Activated CD4-positive, alpha-beta T cell treated with anti-CD3 and anti-CD28 coated beads for 1 hour (primary cell): ENCODE measurements around the gene KLF7.

Source experiments
- DNase-seq: peaks from one replicate; pipeline ENCODE4 v3.0.0-alpha.2; 2020

KLF7 gene

DNA sequence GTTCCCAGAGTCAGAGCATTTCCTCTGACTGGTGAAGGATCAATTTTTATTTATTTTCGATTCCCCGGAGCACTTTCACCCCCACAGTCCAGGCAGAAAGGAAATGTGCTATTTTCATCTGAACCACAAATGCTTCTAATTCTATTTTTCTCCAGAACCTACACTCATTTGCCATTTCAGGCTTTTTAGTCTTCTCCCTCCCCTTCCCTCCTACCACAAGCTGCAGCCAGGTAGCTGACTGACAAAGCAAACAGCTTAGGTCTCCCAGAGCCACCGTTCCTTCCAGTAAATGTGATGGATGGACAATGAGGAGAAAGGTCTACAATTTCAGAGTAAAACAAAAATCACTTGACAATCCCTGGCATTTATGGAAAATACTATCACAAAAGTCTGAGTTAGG, 76.9 kb downstream of the KLF7 start:
- DNase-seq, result no peak

DNA sequence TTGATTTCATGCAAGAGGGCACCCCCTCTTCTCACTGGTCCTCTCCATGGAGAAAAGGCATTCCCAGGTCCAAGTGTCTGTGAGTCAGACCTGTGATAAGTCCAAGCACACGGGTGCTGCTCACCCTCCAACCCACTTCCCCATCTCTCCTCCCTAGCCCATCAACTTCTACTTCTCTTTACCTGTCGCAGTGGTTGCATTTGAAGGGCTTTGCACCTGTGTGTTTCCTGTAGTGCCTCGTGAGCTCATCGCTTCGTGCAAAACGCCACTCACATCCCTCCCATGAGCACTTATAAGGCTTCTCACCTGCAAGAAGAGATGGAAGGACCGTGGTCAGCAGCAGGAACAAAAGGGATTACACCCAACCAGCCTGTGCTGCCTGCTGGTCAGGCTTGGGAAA, 77.5 kb downstream of the KLF7 start:
- DNase-seq, result no peak

DNA sequence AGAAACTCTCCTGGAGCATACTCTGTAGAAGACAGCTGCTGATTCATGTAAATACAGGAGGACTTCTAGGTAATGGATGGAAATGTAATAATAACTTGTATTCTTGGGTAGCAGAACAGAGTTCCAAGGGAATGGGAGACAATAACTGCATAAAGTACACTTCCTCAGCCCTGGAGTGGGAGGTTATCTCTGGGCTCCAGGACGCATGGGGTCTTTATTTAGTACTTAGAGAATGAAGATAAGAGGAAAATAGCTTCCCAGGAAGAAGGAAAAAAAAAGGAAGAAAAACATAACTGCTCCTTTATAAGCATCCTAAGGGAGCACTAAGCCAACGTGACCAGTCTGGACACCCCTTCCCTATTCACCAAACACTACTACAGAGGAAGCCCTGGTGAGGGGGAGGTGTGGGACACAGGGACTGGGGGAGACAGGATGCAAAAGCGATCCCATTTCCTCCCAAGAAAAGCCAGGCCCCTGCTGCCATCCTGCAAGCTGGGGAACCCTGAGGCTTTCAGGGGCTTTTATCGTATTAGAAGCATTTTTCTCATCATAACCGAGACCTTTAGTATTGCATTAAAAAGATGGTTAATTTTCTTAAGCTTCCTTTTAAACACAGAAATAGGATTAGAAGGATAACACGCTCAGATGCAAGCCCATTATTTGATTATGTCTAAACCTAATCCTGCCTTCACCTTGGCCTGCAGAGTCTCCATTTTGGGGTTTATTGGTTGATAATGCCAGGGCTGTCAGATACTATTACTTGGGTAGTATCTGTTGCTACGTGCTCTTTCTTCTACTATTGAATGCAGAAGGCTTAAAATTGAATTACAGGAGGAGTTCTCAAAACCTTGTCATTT, 78.5 kb downstream of the KLF7 start:
- no peak for DNase-seq

DNA sequence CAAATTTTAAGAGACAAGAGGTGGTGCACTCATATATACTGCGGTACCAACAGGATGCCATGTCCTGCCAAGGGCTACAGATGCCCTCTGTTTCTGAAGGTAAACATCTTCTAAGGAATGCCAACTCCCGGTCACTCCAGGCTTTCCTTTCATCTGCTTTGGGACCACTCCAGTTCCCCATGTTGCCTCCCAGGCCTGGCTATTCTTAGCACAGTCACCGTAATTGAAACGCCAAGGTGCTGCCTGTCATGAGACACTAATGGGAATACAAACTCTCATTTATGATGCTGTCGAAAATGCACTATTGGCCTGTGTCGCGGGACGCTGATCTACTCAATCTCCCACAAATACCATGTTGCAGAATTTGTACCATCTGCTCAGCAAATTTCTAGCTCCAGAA, 79.6 kb downstream of the KLF7 start:
- no peak for DNase-seq

DNA sequence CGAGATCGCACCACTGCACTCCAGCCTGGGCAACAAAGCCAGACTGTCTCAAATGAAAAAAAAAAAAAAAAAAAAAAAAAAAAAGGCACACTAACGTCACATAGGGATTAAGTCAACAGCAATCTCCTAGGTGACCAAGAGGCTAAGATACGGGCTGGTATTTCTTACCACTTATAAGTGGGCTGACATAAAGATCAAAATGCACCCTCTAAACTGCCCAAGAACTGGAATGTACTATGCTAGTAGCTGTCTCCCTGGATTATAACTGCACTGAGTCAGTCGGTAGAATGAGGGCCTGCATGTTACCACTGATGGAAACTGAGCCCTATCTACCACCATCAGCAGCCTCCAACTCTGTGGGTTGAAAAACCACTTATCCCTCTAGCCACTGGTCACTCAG, 80.6 kb downstream of the KLF7 start:
- DNase-seq, result no peak

DNA sequence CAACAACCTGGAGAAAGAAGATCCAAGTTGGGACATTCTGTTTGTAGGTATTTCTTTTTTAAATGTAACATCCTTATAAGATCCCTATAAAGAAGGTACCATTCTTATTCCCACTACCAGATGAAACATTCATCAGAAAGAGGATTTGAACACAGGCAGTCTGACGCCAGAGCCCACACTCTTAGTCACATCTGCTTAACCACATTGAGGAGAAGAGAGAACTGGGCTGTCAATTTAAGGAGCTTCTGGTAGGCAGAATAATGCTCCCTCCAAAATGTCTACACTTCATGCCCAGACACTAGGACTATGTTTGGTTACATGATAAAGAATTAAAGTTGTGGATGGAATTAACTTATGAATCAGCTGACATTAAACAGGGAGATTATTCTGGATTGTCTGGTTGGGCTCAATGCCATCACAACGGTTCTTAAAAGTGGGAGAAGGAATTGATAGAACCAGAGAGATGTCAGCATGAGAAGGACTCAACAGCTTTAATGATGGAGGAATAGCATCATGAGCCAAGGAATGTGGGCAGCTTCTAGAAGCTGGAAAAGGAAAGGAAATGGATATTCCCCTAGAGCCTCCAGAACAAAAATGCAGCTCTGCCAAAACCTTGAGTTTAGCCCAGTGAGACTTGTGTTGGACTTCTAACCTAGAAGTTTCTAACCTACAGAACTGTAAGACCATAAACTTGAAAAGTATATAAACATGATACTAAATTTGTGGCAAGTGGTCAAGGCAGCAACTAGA, 82.2 kb downstream of the KLF7 start:
- no peak for DNase-seq

DNA sequence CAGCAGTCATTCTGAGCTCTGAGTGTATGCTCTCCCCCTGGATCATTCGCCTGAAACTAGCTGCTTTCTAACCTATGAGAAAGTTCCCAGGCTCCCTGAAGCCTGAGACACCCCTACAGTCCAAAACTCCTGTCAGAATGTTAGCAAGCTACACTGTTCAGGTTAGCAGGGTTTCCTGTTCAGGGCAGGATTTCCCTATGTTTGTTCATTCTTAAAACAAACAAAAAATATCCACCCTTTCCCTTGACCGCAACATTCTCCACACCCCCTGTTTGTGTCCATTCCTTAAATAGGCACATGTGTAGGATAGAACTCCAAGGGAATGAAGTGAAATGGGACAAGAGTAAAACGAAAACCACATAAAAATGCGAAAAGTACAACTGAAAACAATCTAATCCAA, 83.1 kb downstream of the KLF7 start:
- DNase-seq, result no peak

DNA sequence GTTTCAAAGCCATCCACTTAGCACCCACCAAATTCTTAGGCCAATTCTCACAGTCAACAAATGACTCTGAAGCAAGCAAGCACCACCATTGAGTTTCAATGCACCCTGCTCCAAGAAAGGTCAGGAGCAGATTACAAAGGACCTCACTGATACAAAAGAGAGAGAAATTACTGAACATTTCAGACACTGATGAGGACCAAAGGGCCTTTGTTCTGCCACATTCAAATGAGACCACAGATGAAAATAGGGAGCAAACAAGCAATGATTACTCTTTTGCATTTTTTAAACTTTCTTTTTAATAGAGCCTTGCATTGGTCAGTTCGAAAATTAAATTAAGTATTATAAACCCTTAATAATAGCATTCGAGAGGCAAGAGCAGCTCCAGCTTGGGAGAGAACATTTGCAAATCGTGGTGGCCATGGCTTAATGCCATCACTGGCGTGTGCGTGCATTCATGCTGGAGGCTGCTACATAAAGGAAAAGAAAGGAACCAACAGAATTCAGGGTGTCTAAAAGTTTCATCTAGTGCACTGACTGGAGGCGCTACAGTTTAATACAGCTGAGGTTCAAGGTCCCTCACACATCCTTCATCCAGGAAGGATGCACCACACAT, 87.5 kb downstream of the KLF7 start:
- DNase-seq, result no peak

DNA sequence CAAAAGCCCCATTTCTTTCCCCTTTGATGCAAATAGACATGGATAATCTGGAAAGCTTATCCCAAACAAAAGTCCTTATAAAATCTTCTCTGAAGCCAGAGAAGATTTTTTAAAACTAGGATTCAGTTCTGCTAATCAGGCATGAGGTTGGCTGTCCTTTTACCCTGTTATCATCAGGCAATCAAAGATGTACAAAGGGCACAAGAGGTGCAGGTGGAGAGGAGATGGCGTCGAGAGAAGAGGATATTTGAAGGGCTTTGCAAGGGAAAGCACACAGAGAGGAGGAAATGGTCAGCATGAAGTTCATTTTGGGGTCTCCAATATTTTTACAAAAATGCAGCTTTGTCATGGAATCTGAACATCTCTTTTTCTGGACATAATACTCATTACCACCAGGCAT, 88.5 kb downstream of the KLF7 start:
- no peak for DNase-seq

DNA sequence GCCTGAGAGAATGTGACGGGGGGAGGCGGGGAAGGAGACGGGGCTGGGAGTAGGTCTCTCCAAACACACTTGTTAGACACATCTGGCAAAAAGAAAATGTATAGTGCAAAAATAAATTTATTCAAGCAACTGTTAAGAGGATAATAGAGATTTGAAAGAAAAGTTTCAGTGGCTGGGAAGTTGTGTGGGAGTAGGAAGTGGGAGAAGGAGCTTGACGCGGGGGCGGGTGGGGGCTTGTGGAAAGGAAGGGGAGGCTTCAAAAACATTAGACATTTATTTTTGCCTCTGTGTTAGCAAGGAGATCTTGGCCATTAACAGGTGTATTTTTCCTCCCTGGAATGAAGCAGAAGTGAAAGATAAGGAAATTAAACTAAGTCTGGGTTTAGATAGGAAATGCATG, 90.3 kb downstream of the KLF7 start:
- DNase-seq, result no peak

DNA sequence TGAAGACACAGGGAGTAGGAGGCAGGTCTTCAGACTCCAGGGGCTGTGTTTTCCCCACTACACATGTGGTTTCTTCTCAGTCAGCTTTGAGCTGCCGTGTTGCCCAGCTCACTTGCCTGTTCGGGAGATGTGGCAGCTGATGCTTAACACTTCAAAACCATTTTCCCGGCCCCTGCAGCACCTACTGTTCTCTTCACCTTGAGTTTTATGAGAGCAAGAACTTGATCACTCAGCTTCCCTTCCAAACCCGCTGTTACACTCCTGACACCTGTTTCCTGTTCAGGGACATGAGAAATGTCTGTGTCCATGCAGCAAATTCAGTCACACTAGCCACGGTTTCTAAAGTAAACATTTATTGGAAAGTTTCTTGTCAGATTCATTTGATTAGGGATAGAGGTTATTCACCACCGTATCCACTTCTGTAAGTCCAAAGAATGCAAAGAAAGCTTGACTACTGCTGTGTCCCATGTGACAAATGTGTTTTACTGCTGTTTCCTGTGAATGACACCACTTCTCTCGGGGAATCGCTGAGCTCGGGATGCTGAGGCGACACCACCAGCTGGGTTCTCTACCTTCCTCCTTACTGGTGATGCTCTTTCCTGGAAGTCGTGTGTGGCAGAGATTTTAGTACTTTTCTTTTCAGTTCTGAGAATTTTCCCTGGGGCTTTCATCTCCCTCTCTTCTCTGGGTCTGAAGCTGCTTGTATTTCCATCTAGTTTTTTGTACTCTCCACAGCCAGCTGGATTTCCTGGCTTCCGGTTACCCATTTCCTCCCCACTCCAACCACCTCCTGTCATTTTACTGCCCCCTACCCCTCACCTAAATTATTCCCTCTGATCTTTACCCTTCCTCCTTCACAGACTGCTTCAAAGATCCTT, 91.7 kb downstream of the KLF7 start:
- no peak for DNase-seq

DNA sequence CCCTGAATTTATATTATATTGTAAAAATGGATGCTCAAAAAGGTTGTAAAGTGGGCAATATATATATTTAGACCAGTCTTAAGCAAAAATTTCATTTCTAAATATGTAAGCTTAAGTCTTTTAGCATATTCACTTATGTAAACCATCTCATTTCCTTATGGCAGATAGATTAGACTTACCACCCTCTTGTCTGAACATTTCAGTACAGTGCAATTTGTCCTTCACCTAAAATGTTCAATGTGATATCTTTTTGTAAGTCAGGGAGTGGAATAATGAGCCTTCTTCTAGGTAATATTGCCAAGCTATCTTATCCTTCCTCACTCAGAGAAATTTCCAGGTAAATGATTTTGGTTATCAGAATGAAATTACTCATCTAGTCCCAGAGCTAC, 92.3 kb downstream of the KLF7 start:
- no peak for DNase-seq

DNA sequence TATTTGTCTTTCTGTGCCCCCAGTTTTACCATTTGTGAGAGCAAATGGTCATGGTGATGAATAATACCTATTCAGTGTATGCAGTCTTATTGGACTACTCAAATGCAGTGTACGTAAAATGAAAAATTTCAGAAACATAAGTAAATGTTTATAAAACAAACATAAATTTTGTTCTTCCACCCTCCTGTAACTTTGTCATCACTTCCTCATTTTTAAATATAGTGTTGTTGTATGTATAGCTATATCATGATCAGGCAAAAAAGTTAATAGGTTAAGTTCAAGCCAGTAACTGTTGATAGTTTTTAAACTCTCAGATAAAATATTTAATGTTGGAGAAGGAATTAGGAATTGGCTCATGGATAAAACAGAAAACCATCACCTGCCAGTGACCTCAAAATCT, 93.2 kb downstream of the KLF7 start:
- no peak for DNase-seq

DNA sequence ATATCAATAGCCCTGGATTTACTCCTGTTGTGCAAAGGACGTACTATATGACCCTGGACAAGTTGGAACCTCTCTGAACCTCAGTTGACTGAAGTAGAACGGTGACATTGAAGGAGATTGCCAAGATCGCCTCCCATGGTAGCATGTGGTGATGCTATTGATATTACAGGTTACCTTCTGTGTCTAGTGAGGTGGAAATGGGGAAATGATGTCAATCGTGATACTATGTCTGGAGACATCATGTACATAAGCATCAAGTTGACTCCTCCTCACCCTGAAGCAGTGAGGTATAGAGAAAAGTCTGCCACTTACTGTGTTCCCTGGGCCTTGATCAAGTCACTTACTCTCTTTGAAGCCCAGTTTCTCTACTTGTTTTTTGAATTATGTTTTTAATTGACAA, 93.9 kb downstream of the KLF7 start:
- no peak for DNase-seq

DNA sequence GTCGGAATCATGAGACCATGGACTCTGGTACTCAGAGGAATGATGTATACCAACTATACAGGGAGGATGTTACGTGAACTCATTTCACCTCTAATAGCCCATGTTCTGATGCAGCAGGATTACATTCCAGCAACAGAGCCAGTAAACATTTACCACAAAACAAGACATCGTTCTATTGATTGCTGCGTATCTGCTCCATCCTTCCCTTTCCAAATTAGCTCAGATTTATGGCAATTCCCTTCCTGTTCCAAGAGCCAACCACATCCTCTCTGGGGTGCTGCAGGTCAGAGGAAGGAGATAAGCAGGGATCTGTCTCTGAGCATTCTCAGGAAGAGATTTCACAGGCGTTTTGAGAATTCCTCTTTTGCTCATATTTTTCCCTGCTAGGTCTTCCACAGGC, 98.3 kb downstream of the KLF7 start:
- no peak for DNase-seq

DNA sequence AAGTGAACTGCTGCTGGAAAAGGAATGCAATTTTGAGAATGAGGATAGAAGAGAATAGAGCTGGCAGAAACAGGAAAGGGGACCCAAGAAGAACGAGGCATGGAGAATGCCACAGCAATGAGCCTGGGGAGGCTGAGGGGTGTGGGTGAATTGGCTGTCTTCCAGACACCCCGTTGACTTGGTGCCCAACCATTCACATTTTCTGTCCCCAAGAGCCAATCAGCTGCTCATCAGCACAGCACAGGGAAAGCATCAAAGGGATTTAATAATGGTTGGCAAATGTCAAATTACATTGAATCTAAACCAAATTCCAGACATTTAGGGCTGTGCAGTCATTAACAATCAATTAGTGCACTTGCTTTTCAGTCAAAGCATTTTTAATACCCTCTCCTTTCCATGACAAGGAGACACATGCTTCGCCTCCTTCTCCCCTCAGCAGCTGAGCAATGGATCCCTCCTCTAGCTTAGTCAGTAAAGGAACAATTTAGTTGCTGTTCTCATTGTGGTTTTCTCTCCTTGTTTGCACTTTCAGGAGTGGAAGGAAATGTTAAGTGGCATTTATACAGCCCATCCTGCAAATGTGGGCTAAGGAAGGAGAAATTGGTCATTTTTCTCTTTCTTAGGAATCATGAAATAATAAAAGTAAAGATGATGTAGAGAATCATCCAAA, 98.8 kb downstream of the KLF7 start:
- DNase-seq, result no peak

DNA sequence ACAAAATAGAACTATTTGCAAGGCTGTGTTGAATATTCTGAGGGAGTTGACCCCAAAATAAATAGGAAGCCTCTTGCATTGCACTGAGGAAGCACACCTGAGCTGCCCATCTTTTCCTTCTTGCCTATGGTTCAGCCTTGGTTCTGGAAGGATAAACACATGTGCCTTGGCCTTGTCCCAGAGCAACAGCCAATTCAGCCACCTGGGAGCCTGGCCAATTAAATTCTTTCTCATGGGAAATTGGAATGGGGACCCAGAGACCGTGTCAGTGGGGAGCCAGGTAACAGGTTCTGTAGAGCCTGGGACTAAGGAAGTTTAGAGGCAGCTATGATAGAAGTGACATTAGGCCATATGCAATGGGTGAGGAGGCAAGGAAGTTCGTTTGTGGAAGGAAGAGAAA, 99.6 kb downstream of the KLF7 start:
- DNase-seq, result no peak

DNA sequence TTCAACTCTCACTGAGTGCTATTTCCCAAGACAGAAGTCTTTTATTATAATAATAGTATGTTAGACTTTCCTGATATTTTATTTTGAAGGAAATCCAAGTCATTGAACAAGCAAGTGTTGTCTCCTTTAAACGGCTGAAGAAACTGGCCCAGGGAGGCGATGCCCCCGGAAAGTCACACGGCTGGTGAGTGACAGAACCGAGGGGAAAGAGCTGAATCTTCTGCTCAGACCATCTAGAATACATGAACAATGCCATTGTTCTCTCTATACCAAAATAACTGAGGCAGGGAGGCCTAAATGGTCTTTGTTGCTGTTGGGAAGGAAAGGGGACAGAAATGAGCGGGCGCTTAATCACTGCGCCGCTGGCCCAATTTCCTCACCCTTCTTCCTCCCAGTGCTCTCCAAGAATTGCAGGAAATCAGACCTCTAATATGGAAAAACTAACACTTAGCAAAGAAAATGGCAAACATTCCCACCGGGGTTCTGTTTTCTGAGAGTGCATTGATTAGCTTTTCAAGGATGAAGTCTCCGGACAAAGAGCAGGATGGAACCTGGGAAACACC, 101.5 kb downstream of the KLF7 start:
- DNase-seq, result no peak

DNA sequence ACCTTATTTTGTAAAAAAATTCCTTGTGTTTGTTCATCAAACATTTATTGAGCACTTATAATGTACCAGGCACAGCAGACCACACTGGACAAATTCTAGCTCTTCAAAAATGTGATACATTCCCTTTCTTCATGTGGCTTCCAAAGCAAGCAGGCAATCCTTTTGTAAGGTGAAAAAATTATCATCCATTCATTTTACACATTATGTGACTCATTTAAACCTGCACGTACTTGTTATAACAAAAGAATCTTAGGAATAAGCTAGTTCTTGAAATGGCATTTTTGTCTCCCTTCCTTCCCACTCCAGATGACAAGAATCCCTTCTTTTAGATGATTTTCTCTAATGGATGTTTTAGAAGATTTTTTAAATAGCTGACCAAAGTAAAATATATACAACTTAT, 104.6 kb downstream of the KLF7 start:
- no peak for DNase-seq

DNA sequence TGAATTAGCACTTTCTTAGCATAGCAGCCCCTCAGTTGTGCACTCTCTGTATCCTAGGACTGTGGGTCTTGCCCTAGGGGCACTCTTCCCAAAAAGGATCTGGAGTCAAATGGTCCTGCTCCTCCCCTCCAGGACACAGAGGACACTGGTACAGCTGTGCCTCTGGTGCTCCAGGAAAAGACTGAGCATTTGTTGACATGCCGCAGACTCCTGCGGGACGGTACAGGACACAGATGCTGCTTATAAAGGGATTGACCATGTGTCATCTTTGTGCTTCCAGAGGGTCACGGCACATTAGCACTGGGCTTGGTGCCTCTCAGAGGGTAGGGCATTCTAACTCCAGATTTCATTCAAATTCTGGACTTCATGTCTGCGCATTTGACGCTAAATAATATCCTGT, 110.5 kb downstream of the KLF7 start:
- no peak for DNase-seq

DNA sequence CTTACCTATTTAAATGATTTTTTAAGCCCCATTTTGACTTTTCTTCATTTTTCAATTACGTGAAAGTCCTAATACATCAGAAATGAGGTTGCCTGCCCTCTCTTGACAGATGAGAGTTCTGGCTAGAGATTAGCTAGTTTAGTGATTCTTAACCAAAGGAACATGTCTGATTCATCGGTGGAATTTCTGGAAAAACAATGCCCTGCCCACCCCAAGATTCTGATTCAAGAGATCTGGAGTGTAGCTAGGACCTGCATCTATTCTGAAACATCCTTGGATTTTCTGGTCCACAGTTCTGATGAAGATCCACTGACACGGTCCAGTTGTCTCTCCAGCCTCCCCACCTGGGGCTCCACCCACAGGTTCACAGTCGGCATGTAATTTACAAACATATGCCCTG, 111.2 kb downstream of the KLF7 start:
- DNase-seq, result no peak

DNA sequence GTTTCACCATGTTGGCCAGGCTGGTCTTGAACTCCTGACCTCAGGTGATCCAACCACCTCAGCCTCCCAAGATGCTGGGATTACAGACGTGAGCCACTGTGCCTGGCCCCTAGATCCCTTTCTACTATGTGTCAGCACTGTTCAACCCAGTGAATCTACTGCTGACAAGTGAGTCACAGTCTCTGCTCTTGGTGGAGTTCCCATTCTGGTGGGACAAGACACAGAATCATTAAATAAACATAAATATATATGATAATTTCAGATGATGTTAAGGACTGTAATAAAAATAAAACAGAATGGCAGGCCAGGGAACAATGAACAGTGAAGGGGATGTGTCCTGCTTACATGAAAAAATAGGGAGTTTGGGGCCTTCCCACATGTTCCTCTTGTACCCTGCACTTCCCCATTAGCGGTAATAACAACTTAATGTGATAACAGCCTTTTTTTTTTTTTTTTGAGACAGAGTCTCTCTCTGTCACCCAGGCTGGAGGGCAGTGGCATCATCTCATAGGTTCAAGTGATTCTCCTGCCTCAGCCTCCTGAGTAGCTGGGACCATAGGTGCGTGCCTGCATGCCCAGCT, 114.3 kb downstream of the KLF7 start:
- DNase-seq, result no peak
